Bronchial epithelial cell (primary cell): ENCODE data around the gene LRP2. TPM values are rescaled to one million over a fixed set of nuclear protein-coding genes. Genes with fewer than 3 reads are reported as not detected.

Experiments used
- DNase-seq: peaks from one replicate; pipeline ENCODE4 v3.0.0-alpha.2; 2010; ENCODE audit warnings: low read depth
- FAIRE-seq: peaks from 2 replicates; lab custom pipeline; 2011; peaks lifted over from hg19 to GRCh38; lab: Jason Lieb, UNC
- H3K27me3 ChIP-seq: 2 replicates; pipeline ENCODE4 v1.5.1; 2011; ENCODE audit warnings: low read length; ENCODE audit not compliant: control insufficient read depth, insufficient read depth
- H3K36me3 ChIP-seq: 2 replicates; pipeline ENCODE4 v1.5.1; 2011; ENCODE audit warnings: low read length; ENCODE audit not compliant: control insufficient read depth, insufficient read depth
- H3K4me3 ChIP-seq: 2 replicates; pipeline ENCODE4 v1.5.1; 2011; ENCODE audit warnings: mild to moderate bottlenecking, low read depth, low read length, control low read depth
- CTCF ChIP-seq: IDR thresholded peaks from 2 replicates; pipeline ENCODE4 v1.5.1; 2011; ENCODE audit warnings: mild to moderate bottlenecking, moderate library complexity, low read length, control low read depth, inconsistent platforms; ENCODE audit not compliant: insufficient read depth, severe bottlenecking
- total RNA-seq: library from RNA; depleted of rRNA; stranded (reverse); fragments of >200 nt; gene quantifications from 2 replicates; pipeline ENCODE4 v1.2.1, GENCODE V29; 2014

LRP2 gene
- total RNA-seq, 1 donor from 2014 or later: not detected

GRCh38 chr2:169129703-169130243 is 232.6 kb downstream of the LRP2 start:
- no peaks in the 10 kb centered on the region for H3K36me3 ChIP-seq
- no peak for TF ChIP-seq CTCF
- no peak for DNase-seq
- H3K4me3 ChIP-seq: no peak overlapping the region
- H3K27me3 ChIP-seq: no peaks in the 10 kb centered on the region
- FAIRE-seq: no peak

GRCh38 chr2:169119851-169120250 is 242.5 kb downstream of the LRP2 start:
- FAIRE-seq (no peak), DNase-seq (no peak)
- no peak for TF ChIP-seq CTCF
- peaks cover 9% of the 10 kb centered on the region for H3K27me3 ChIP-seq
- H3K36me3 ChIP-seq: no peaks in the 10 kb centered on the region
- no peak overlapping the region for H3K4me3 ChIP-seq

- peak; percentile 27 for DNase-seq
- H3K36me3 ChIP-seq: no peaks in the 10 kb centered on the region
- no peak for FAIRE-seq
- no peak overlapping the region for H3K4me3 ChIP-seq
- no peak for TF ChIP-seq CTCF
- H3K27me3 ChIP-seq: peaks cover 9% of the 10 kb centered on the region
Measured at GRCh38 chr2:169119123-169119760, 243.1 kb downstream of the LRP2 start.

- FAIRE-seq (peak; percentile 55), DNase-seq (no peak)
- Histone ChIP-seq H3K36me3 (no peaks in the 10 kb centered on the region), H3K4me3 (no peak overlapping the region), H3K27me3 (peaks cover 9% of the 10 kb centered on the region)
- no peak for TF ChIP-seq CTCF
Measured at GRCh38 chr2:169118060-169118459, 244.3 kb downstream of the LRP2 start.

- H3K4me3 ChIP-seq: no peak overlapping the region
- FAIRE-seq: no peak
- no peak for DNase-seq
- TF ChIP-seq CTCF: no peak
- H3K27me3 ChIP-seq: peaks cover 9% of the 10 kb centered on the region
- H3K36me3 ChIP-seq: no peaks in the 10 kb centered on the region
Measured at GRCh38 chr2:169116993-169117392, 245.3 kb downstream of the LRP2 start.

- no peak for TF ChIP-seq CTCF
- DNase-seq (no peak), FAIRE-seq (no peak)
- Histone ChIP-seq H3K27me3 (peaks cover 9% of the 10 kb centered on the region), H3K36me3 (no peaks in the 10 kb centered on the region), H3K4me3 (no peak overlapping the region)
Measured at GRCh38 chr2:169116327-169116726, 246.0 kb downstream of the LRP2 start.
